ENCODE measurements around the gene OIP5. TPM values are rescaled to one million over a fixed set of nuclear protein-coding genes. Genes with fewer than 3 reads are reported as not detected.

Gene OIP5
- total and polyA plus RNA-seq, 9 of the 15 experiments (the other 6 are each of a cell fraction or from before 2014, with no cell fraction given), result 8.3 to 54.8 (median 35.3) TPM

GRCh38 chr15:41332194-41333025 lies at the start of gene OIP5, which contains the start of gene NUSAP1 (continued):
- TF ChIP-seq ZNF395 (CRISPR knock-in tag; IDR thresholded peaks at IDR 0.05) (peak; percentile 68; the same call in 1 of the 2 replicates), KDM1A (IDR thresholded peaks at IDR 0.05) (no peak), SOX6 (IDR thresholded peaks at IDR 0.05) (peak; percentile 8), ZFP1 (CRISPR knock-in tag; IDR thresholded peaks at IDR 0.05) (no peak), BCLAF1 (IDR thresholded peaks at IDR 0.05; ENCODE audit: borderline replicate concordance in 1 of 2, control insufficient read depth in 1 of 2, low read depth in 2 of 2, low read length in 1 of 2) (no peak), BCOR (IDR thresholded peaks at IDR 0.05) (no peak), HSF4 (CRISPR knock-in tag; IDR thresholded peaks at IDR 0.05; ENCODE audit: borderline replicate concordance) (no peak), SAFB (IDR thresholded peaks at IDR 0.05; ENCODE audit: borderline replicate concordance, low read depth, low read length) (peak; percentile 96), ZNF384 (IDR thresholded peaks at IDR 0.05; ENCODE audit: low read depth, low read length) (peak; percentile 91), TCF3 (CRISPR knock-in tag; IDR thresholded peaks at IDR 0.05) (no peak), FIP1L1 (IDR thresholded peaks at IDR 0.05; ENCODE audit: low read depth, low read length, poor library complexity, severe bottlenecking) (peak; percentile 87), BCL6 (CRISPR knock-in tag; IDR thresholded peaks at IDR 0.05) (no peak), ETS2 (tag; IDR thresholded peaks at IDR 0.05; ENCODE audit: borderline replicate concordance, poor library complexity, severe bottlenecking) (no peak), PML (IDR thresholded peaks at IDR 0.05; ENCODE audit: low read length) (peak; percentile 90), ZNF639 (CRISPR knock-in tag; conservative IDR thresholded peaks at IDR 0.05 in 1 of 2, IDR thresholded peaks at IDR 0.05 in 1 of 2) (no peak), HDAC1 (IDR thresholded peaks at IDR 0.05) (peak in 1 of 2 experiments; percentile 98; a peak in 2 of 4 replicates), RAD21 (CRISPR knock-in tag; conservative IDR thresholded peaks at IDR 0.05 in 1 of 2, IDR thresholded peaks at IDR 0.05 in 1 of 2) (peak in 1 of 2 experiments; percentile 2; a peak in 1 of 4 replicates), CREM (IDR thresholded peaks at IDR 0.05; ENCODE audit: low read depth) (peak; percentile 73), MTA1 (IDR thresholded peaks at IDR 0.05; ENCODE audit: borderline replicate concordance) (no peak; the same call in 1 of the 2 replicates), MAX (CRISPR knock-in tag; IDR thresholded peaks at IDR 0.05) (peak; percentile 65), MEF2A (IDR thresholded peaks at IDR 0.05; ENCODE audit: control insufficient read depth, low read depth, low read length) (no peak)

Data from K562 (cell line).